Fibroblast of mammary gland (primary cell): ENCODE results near the gene CD8B2.
"Not testable (repeated sequence)": the region's sequence is repeated elsewhere in the genome, so short reads cannot be mapped to it uniquely, and the experiment has no call there.

Source experiments
- DNase-seq: peaks from one replicate; pipeline ENCODE4 v3.0.0-alpha.2; 2010; ENCODE audit warnings: low read depth
- H3K4me3 ChIP-seq: 2 replicates; pipeline ENCODE4 v1.5.1; 2011; ENCODE audit warnings: low read depth, mild to moderate bottlenecking, low read length, moderate library complexity; ENCODE audit not compliant: control insufficient read depth
- TF ChIP-seq, protein P1 (sequence below): conservative IDR thresholded peaks from 2 replicates; pipeline ENCODE4 v1.5.1; 2011; ENCODE audit warnings: low read depth, low read length, inconsistent platforms; ENCODE audit not compliant: control insufficient read depth, insufficient read depth

The CD8B2 gene

DNA sequence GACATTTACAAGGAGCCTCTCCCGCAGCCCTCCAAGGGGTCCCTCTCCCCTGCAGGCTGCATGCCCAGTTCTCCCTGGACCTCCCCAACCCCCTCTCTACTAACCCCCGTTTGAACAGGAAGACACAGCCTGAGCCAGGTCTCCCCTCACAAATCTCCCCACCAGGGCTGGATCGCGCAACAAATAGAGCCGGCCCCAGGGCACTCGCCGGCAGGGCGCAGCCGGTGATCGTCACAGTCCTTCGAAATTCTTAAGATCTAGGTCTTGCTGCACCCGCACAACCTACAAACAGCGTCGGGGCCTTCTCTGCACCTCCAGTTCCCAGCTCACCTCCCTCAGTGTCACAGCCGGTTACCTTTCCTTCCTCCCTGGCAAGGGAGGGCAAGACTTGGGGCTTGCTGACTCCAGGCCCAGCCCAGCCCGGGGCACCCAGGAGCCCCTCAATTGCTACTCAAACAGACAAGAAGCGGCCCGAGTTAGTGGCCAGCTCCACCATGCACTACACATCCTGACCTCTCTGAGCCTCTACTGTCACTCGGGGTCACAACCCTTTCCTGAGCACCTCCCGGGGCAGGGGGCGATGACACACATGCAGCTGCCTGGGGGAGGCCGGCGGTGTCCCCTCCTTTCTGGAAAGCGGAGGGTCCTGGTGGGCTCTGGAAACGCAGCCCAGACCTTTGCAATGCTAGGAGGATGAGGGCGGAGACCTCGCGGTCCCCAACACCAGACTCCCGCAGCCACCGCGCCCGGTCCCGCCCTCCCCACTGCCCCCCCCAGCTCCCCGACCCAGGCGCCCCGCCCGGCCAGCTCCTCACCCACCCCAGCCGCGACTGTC is at the start of gene CD8B2:
TSS of gene CD8B2 (plus strand) at position 814 of the 835 bp plus-strand sequence. CDS start 63 bp downstream, outside the sequence.
- not testable (repeated sequence) for DNase-seq, H3K4me3 ChIP-seq

GRCh38 chr2:106461882-106462281 is 25.3 kb upstream of the CD8B2 start:
- TF ChIP-seq, protein P1, sequence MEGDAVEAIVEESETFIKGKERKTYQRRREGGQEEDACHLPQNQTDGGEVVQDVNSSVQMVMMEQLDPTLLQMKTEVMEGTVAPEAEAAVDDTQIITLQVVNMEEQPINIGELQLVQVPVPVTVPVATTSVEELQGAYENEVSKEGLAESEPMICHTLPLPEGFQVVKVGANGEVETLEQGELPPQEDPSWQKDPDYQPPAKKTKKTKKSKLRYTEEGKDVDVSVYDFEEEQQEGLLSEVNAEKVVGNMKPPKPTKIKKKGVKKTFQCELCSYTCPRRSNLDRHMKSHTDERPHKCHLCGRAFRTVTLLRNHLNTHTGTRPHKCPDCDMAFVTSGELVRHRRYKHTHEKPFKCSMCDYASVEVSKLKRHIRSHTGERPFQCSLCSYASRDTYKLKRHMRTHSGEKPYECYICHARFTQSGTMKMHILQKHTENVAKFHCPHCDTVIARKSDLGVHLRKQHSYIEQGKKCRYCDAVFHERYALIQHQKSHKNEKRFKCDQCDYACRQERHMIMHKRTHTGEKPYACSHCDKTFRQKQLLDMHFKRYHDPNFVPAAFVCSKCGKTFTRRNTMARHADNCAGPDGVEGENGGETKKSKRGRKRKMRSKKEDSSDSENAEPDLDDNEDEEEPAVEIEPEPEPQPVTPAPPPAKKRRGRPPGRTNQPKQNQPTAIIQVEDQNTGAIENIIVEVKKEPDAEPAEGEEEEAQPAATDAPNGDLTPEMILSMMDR, result peak; percentile 2
- DNase-seq, result peak; percentile 1
- not testable (repeated sequence) for H3K4me3 ChIP-seq

DNA sequence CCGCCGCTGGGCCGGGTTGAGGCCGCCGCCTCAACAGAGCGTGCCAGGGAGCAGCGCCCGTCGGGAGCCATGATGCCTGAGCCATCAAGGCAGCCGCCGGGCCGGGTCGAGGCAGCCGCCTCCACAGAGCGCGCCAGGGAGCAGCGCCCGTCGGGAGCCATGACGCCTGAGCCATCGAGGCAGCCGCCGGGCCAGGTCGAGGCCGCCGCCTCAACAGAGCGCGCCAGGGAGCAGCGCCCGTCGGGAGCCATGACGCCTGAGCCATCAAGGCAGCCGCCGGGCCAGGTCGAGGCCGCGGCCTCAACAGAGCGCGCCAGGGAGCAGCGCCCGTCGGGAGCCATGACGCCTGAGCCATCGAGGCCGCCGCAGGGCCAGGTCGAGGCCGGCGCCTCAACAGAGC is 19.6 kb upstream of the CD8B2 start:
- not testable (repeated sequence) for DNase-seq, H3K4me3 ChIP-seq

GRCh38 chr2:106468107-106468506 is 19.1 kb upstream of the CD8B2 start, which contains the start of gene RGPD3:
Gene RGPD3 (minus strand): TSS chr2:106468413. CDS start chr2:106468288, 125 bp downstream.
- DNase-seq, H3K4me3 ChIP-seq: not testable (repeated sequence)

DNA sequence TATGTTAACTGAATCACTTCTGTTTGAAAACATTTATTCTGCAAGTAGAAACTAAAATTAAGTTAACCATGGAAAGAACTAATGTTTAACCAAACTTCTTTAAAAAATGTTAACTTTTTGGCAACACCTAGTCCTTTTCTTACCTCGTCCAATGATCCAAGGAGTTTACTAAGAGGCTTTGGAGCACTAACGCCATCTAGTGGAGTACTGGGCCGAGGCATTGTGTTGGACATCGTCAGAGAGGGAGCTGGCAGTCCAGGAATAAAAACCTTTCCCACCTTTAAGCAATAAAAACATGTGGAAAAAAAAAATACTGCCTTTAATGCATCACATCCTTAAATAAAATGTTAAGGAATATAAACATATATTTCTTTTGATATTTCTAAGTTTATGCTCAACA is 16.5 kb upstream of the CD8B2 start:
- H3K4me3 ChIP-seq, DNase-seq: not testable (repeated sequence)
- TF ChIP-seq, protein P1, result peak; percentile 10

DNA sequence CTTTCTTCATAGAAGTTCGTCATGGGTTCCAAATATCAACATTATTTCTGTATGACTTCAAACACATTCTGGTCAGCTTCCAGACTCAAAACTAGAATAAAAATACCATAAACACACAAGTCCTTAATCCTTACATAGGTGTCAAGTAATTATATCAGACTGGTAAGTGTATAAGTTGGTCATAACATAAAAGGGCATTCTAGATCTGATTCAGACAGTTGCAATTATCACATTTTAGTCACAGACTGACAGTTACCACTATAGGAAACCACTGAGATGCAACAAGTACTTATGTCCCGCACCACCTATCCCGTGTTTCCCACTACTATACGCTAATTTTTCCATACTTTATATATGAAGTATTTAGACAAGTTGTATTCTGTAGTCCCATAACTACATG is 9.5 kb upstream of the CD8B2 start:
- not testable (repeated sequence) for H3K4me3 ChIP-seq, DNase-seq

DNA sequence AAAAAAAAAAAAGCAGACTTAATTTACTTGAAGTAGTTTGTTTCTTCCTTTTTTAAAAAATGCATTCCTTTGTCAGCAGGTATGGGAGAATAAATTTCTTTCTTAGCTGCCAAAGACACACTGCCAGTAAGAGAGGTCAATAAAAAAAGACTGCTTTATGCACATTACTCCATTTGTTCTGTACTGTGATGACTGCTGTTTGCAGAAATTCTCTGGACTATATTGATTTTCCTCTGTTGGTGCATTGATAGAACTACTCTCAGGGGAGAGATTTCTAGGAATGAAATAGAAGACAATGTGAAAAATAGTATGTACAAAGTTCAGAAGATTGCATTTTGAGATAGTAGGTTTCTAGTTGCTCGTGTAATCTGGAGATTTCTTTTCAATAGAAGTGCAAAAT is 7.6 kb upstream of the CD8B2 start:
- H3K4me3 ChIP-seq, DNase-seq: not testable (repeated sequence)

- not testable (repeated sequence) for DNase-seq, H3K4me3 ChIP-seq
These were observed 425 bp downstream of the CD8B2 start for GRCh38 chr2:106487386-106488191.

- DNase-seq, H3K4me3 ChIP-seq: not testable (repeated sequence)
These were observed 2.5 kb downstream of the CD8B2 start for GRCh38 chr2:106489701-106490100.

GRCh38 chr2:106492399-106492798 is 5.2 kb downstream of the CD8B2 start:
- not testable (repeated sequence) for DNase-seq, H3K4me3 ChIP-seq

DNA sequence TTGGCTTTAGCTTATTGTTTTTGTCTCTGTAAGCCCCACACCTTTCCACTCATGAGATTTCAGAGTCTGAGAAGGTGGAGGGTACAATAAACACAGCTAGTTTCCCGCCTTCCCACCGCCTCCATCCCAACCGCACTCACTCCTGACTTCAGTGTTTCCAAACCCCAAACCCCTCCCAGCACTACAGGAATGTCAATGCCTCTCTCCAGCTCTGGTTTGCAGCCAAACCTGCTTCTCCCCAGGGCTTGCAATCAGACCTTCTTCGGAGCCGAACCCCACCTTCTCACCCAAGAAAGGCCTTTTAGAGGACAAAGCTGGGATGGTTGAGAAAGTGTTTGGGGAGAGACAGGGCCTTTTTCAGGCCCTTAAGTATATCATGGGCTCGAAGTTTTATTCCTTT is 5.7 kb downstream of the CD8B2 start:
- peak; percentile 0 for DNase-seq

GRCh38 chr2:106498549-106498948 is 11.4 kb downstream of the CD8B2 start:
- not testable (repeated sequence) for H3K4me3 ChIP-seq, DNase-seq

More for the DNA sequence above, 5.7 kb downstream of the CD8B2 start:
- not testable (repeated sequence) for H3K4me3 ChIP-seq

- DNase-seq, H3K4me3 ChIP-seq: not testable (repeated sequence)
These were observed 13.2 kb downstream of the CD8B2 start for GRCh38 chr2:106500350-106500749.

GRCh38 chr2:106502351-106502750 is 15.2 kb downstream of the CD8B2 start:
- not testable (repeated sequence) for DNase-seq, H3K4me3 ChIP-seq

- not testable (repeated sequence) for H3K4me3 ChIP-seq, DNase-seq
These were observed 17.0 kb downstream of the CD8B2 start for GRCh38 chr2:106504192-106504591.

GRCh38 chr2:106504787-106505186 is 17.6 kb downstream of the CD8B2 start:
- DNase-seq, result not testable (repeated sequence)

More at GRCh38 chr2:106504787-106505186, 17.6 kb downstream of the CD8B2 start:
- not testable (repeated sequence) for H3K4me3 ChIP-seq
